Trophoblast cell (in vitro differentiated cells and primary cell): ENCODE results near the gene GCSH.
A peak's percentile ranks its signal among the peaks of the same experiment; 100 is the strongest.

Source experiments
- DNase-seq, 2 donors: peaks; one replicate each; pipeline ENCODE4 v3.0.0-alpha.2; 2016
- H2AFZ ChIP-seq: 2 replicates; pipeline ENCODE4 v1.6.1; 2013; ENCODE audit warnings: low read length, moderate library complexity, mild to moderate bottlenecking; ENCODE audit not compliant: insufficient read depth, poor library complexity
- H2AK5ac ChIP-seq: 2 replicates; pipeline ENCODE4 v1.6.1; 2013; ENCODE audit warnings: mild to moderate bottlenecking, low read length
- H2BK120ac ChIP-seq: 2 replicates; pipeline ENCODE4 v1.6.1; 2013; ENCODE audit warnings: low read length, mild to moderate bottlenecking, moderate library complexity; ENCODE audit not compliant: insufficient read depth, poor library complexity
- H2BK12ac ChIP-seq: 2 replicates; pipeline ENCODE4 v1.6.1; 2013; ENCODE audit warnings: mild to moderate bottlenecking, low read length, moderate library complexity
- H2BK5ac ChIP-seq: 2 replicates; pipeline ENCODE4 v1.6.1; 2013; ENCODE audit warnings: low read length, low read depth, moderate library complexity, mild to moderate bottlenecking; ENCODE audit not compliant: poor library complexity
- H3K14ac ChIP-seq: 2 replicates; pipeline ENCODE4 v1.6.1; 2013; ENCODE audit warnings: mild to moderate bottlenecking, low read length
- H3K18ac ChIP-seq: 2 replicates; pipeline ENCODE4 v1.6.1; 2013; ENCODE audit warnings: mild to moderate bottlenecking, low read length
- H3K23ac ChIP-seq: 2 replicates; pipeline ENCODE4 v1.6.1; 2013; ENCODE audit warnings: low read length
- H3K27ac ChIP-seq: 2 replicates; pipeline ENCODE4 v1.5.1; 2013; ENCODE audit warnings: low read depth, mild to moderate bottlenecking, inconsistent platforms, low read length, moderate library complexity
- H3K27me3 ChIP-seq: 2 replicates; pipeline ENCODE4 v1.6.1; 2013; ENCODE audit warnings: inconsistent platforms, mild to moderate bottlenecking, low read length, moderate library complexity; ENCODE audit not compliant: insufficient read depth
- H3K36me3 ChIP-seq, 2 experiments: 1 replicate in 1 of 2; 2 replicates in 1 of 2; pipeline ENCODE4 v1.6.1; 2013; ENCODE audit warnings: low read length in 2 of 2, mild to moderate bottlenecking in 2 of 2, moderate library complexity in 1 of 2; ENCODE audit not compliant: insufficient read depth in 2 of 2, control insufficient read depth in 1 of 2
- H3K4ac ChIP-seq: 2 replicates; pipeline ENCODE4 v1.6.1; 2013; ENCODE audit warnings: low read depth, mild to moderate bottlenecking, low read length, moderate library complexity
- H3K4me1 ChIP-seq, 2 experiments: 1 replicate in 1 of 2; 2 replicates in 1 of 2; pipeline ENCODE4 v1.6.1; 2013; ENCODE audit warnings: low read length in 2 of 2, mild to moderate bottlenecking in 2 of 2, moderate library complexity in 1 of 2; ENCODE audit not compliant: insufficient read depth in 2 of 2, control insufficient read depth in 1 of 2
- H3K4me2 ChIP-seq: 2 replicates; pipeline ENCODE4 v1.6.1; 2013; ENCODE audit warnings: inconsistent platforms, mild to moderate bottlenecking, low read length, moderate library complexity
- H3K4me3 ChIP-seq: 2 replicates; pipeline ENCODE4 v1.5.1; 2013; ENCODE audit warnings: mild to moderate bottlenecking, low read depth, low read length, inconsistent platforms
- H3K79me1 ChIP-seq: one replicate; pipeline ENCODE4 v1.6.1; 2013; ENCODE audit warnings: low read length
- H3K79me2 ChIP-seq: 2 replicates; pipeline ENCODE4 v1.6.1; 2013; ENCODE audit warnings: low read length, mild to moderate bottlenecking; ENCODE audit not compliant: control insufficient read depth, insufficient read depth, poor library complexity
- H3K9ac ChIP-seq: 2 replicates; pipeline ENCODE4 v1.6.1; 2013; ENCODE audit warnings: mild to moderate bottlenecking, low read length
- H3K9me3 ChIP-seq: 2 replicates; pipeline ENCODE4 v1.6.1; 2013; ENCODE audit warnings: low read depth, mild to moderate bottlenecking, control low read depth, inconsistent platforms, low read length; ENCODE audit not compliant: insufficient read depth
- H4K12ac ChIP-seq: 2 replicates; pipeline ENCODE4 v1.6.1; 2013; ENCODE audit warnings: low read depth, mild to moderate bottlenecking, low read length, moderate library complexity
- H4K8ac ChIP-seq: 2 replicates; pipeline ENCODE4 v1.6.1; 2013; ENCODE audit warnings: low read depth, mild to moderate bottlenecking, low read length, moderate library complexity
- H4K91ac ChIP-seq: one replicate; pipeline ENCODE4 v1.6.1; 2013; ENCODE audit warnings: low read depth, mild to moderate bottlenecking, low read length, moderate library complexity
- WGBS: extraction: QIAGEN DNeasy Blood & Tissue Kit; methylation state at CpG from one replicate; pipeline ENCODE4 v1.1.7; 2013; ENCODE audit warnings: missing lambda C conversion rate; ENCODE audit not compliant: insufficient read length, insufficient coverage; ENCODE audit errors: extremely low coverage; 5-methylcytosine and 5-hydroxymethylcytosine counted together

GCSH gene

GRCh38 chr16:81099958-81100357 lies 3.8 kb upstream of the GCSH start:
- no peak overlapping the region for H2AFZ ChIP-seq
- no peak overlapping the region for H3K23ac ChIP-seq
- peaks cover 5 to 7% of the 10 kb centered on the region in 2 experiments for H3K4me1 ChIP-seq
- no peak overlapping the region for H3K4me2 ChIP-seq
- H2BK12ac ChIP-seq, result no peak overlapping the region
- no peak overlapping the region for H4K91ac ChIP-seq
- DNase-seq, result no peak
- H3K79me1 ChIP-seq, result peaks cover 3% of the 10 kb centered on the region
- H4K12ac ChIP-seq, result no peak overlapping the region
- H3K9ac ChIP-seq, result no peak overlapping the region
- no peak overlapping the region for H3K4ac ChIP-seq
- H3K14ac ChIP-seq, result no peak overlapping the region
- H2BK5ac ChIP-seq, result no peak overlapping the region
- H3K9me3 ChIP-seq, result no peaks in the 10 kb centered on the region
- H3K18ac ChIP-seq, result no peak overlapping the region
- H3K27me3 ChIP-seq, result no peaks in the 10 kb centered on the region
- H3K27ac ChIP-seq, result no peak overlapping the region
- H4K8ac ChIP-seq, result no peak overlapping the region
- H3K79me2 ChIP-seq, result peaks cover 4% of the 10 kb centered on the region
- no peaks in the 10 kb centered on the region for H3K36me3 ChIP-seq
- no peak overlapping the region for H2BK120ac ChIP-seq
- H3K4me3 ChIP-seq, result no peak overlapping the region
- no peak overlapping the region for H2AK5ac ChIP-seq

DNA sequence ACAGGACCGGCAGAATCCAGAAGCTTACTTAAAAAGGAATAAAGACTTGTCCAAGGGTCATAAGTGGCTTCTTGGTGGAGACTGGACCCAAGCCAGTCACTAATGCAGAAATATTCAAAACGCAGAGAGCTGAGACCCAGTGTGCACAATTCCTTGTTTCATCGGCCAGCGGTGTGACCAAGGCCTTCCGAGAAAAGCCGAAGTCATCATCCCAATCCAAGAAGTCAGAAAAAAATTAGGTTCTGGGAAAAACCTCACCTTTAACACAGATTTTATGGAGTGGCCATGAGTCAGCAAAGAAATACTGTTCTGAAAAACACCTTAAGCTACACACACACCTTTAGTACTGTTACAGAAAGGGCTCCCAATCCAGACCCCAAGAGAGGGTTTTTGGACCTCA lies 1.0 kb upstream of the GCSH start:
- DNase-seq, result peak; percentile 56 to 70
- Histone ChIP-seq H3K14ac (no peak overlapping the region), H2AK5ac (no peak overlapping the region), H3K4me3 (no peak overlapping the region), H3K79me1 (peaks cover 3% of the 10 kb centered on the region), H2BK120ac (no peak overlapping the region), H3K4me2 (no peak overlapping the region), H4K8ac (no peak overlapping the region), H3K27me3 (no peaks in the 10 kb centered on the region), H2BK5ac (no peak overlapping the region), H3K36me3 (no peaks in the 10 kb centered on the region), H4K12ac (no peak overlapping the region), H2BK12ac (no peak overlapping the region), H3K4me1 (peaks cover 5 to 7% of the 10 kb centered on the region in 2 experiments), H3K27ac (no peak overlapping the region), H3K18ac (no peak overlapping the region), H3K79me2 (peaks cover 4% of the 10 kb centered on the region), H2AFZ (no peak overlapping the region), H3K23ac (no peak overlapping the region), H3K9ac (no peak overlapping the region), H4K91ac (peak overlapping the region; percentile 23), H3K4ac (no peak overlapping the region), H3K9me3 (no peaks in the 10 kb centered on the region)
- no CpG with 5 or more reads among the region's 6 CpGs for WGBS

DNA sequence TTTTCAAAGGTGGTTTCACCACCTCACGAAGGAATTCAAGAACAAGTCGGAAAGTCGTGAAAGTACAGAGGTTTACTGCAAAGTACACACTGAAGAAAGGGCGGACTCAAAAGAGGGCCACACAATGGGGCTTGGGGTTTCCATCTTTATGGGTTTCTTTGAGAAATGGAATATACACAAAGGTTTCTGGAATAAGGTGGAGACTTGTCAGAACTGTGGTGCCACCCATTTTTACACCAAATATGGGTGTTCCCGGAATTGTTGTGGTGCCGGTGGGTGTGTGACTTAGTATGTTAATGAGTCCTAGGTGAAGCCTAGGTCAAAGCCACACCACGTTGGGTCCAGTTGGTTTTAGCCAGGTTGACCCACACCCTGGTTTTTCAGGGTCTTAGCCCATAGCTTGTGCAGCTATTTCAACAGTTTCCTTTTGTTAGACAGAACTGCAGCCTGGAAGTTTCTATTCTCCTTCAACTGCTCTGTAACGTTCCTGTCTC lies 567 bp upstream of the GCSH start:
- no CpG with 5 or more reads among the region's 8 CpGs for WGBS
- Histone ChIP-seq H3K4me1 (peaks cover 5 to 8% of the 10 kb centered on the region in 2 experiments), H2BK120ac (peak overlapping the region; percentile 23), H2BK12ac (no peak overlapping the region), H3K27ac (no peak overlapping the region), H2AK5ac (peak overlapping the region; percentile 65), H3K9me3 (no peaks in the 10 kb centered on the region), H3K27me3 (no peaks in the 10 kb centered on the region), H3K36me3 (no peaks in the 10 kb centered on the region), H3K4me3 (no peak overlapping the region), H3K9ac (no peak overlapping the region), H3K4me2 (peak overlapping the region; percentile 97), H3K4ac (no peak overlapping the region), H3K79me1 (peaks cover 3% of the 10 kb centered on the region), H4K12ac (peak overlapping the region; percentile 35), H3K23ac (no peak overlapping the region), H2BK5ac (peak overlapping the region; percentile 7), H3K79me2 (peaks cover 6% of the 10 kb centered on the region), H3K14ac (no peak overlapping the region), H2AFZ (peak overlapping the region; percentile 23), H4K91ac (peak overlapping the region; percentile 23), H3K18ac (no peak overlapping the region), H4K8ac (peak overlapping the region; percentile 50)
- DNase-seq, result no peak

- Histone ChIP-seq H2AFZ (peak overlapping the region; percentile 77), H3K4me3 (peak overlapping the region; percentile 95), H3K9ac (peak overlapping the region; percentile 90), H2BK12ac (no peak overlapping the region), H3K18ac (peak overlapping the region; percentile 74), H3K4me2 (peak overlapping the region; percentile 97), H3K79me1 (peaks cover 3% of the 10 kb centered on the region), H4K8ac (peak overlapping the region; percentile 71), H3K23ac (no peak overlapping the region), H3K9me3 (no peaks in the 10 kb centered on the region), H3K14ac (peak overlapping the region; percentile 21), H3K4ac (peak overlapping the region; percentile 86), H2AK5ac (peak overlapping the region; percentile 39), H3K27ac (peak overlapping the region; percentile 57), H3K36me3 (no peaks in the 10 kb centered on the region), H4K91ac (peak overlapping the region; percentile 72), H3K79me2 (peaks cover 6% of the 10 kb centered on the region), H4K12ac (no peak overlapping the region), H3K27me3 (no peaks in the 10 kb centered on the region), H3K4me1 (peaks cover 5 to 8% of the 10 kb centered on the region in 2 experiments), H2BK120ac (peak overlapping the region; percentile 60), H2BK5ac (peak overlapping the region; percentile 61)
- no peak for DNase-seq
- no CpG with 5 or more reads among the region's 22 CpGs for WGBS
These were observed 592 bp downstream of the GCSH start for GRCh38 chr16:81095653-81095952.
